ENCODE measurements around the gene TP53TG5.

GRCh38 chr20:45366631-45367030 lies 11.5 kb downstream of the TP53TG5 start:
- TF ChIP-seq ISL1 (CRISPR knock-in tag; IDR thresholded peaks at IDR 0.05) (no peak), PATZ1 (CRISPR knock-in tag; IDR thresholded peaks at IDR 0.05; ENCODE audit: borderline replicate concordance) (no peak), CSDC2 (CRISPR knock-in tag; IDR thresholded peaks at IDR 0.05) (no peak), ZFP3 (CRISPR knock-in tag; IDR thresholded peaks at IDR 0.05) (no peak), ZNF565 (CRISPR knock-in tag; conservative IDR thresholded peaks at IDR 0.05; ENCODE audit: low read depth) (no peak), TOX (CRISPR knock-in tag; IDR thresholded peaks at IDR 0.05; ENCODE audit: borderline replicate concordance) (no peak), OSR1 (CRISPR knock-in tag; IDR thresholded peaks at IDR 0.05) (no peak), GLIS3 (CRISPR knock-in tag; IDR thresholded peaks at IDR 0.05) (no peak), CREB5 (CRISPR knock-in tag; IDR thresholded peaks at IDR 0.05; ENCODE audit: low read depth) (no peak), ZFP30 (CRISPR knock-in tag; IDR thresholded peaks at IDR 0.05) (no peak), BACH2 (CRISPR knock-in tag; IDR thresholded peaks at IDR 0.05; ENCODE audit: borderline replicate concordance) (no peak)
- TF ChIP-seq, protein P1, sequence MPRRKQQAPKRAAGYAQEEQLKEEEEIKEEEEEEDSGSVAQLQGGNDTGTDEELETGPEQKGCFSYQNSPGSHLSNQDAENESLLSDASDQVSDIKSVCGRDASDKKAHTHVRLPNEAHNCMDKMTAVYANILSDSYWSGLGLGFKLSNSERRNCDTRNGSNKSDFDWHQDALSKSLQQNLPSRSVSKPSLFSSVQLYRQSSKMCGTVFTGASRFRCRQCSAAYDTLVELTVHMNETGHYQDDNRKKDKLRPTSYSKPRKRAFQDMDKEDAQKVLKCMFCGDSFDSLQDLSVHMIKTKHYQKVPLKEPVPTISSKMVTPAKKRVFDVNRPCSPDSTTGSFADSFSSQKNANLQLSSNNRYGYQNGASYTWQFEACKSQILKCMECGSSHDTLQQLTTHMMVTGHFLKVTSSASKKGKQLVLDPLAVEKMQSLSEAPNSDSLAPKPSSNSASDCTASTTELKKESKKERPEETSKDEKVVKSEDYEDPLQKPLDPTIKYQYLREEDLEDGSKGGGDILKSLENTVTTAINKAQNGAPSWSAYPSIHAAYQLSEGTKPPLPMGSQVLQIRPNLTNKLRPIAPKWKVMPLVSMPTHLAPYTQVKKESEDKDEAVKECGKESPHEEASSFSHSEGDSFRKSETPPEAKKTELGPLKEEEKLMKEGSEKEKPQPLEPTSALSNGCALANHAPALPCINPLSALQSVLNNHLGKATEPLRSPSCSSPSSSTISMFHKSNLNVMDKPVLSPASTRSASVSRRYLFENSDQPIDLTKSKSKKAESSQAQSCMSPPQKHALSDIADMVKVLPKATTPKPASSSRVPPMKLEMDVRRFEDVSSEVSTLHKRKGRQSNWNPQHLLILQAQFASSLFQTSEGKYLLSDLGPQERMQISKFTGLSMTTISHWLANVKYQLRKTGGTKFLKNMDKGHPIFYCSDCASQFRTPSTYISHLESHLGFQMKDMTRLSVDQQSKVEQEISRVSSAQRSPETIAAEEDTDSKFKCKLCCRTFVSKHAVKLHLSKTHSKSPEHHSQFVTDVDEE (CRISPR knock-in tag; IDR thresholded peaks at IDR 0.05) = no peak
- TF ChIP-seq, protein P2, sequence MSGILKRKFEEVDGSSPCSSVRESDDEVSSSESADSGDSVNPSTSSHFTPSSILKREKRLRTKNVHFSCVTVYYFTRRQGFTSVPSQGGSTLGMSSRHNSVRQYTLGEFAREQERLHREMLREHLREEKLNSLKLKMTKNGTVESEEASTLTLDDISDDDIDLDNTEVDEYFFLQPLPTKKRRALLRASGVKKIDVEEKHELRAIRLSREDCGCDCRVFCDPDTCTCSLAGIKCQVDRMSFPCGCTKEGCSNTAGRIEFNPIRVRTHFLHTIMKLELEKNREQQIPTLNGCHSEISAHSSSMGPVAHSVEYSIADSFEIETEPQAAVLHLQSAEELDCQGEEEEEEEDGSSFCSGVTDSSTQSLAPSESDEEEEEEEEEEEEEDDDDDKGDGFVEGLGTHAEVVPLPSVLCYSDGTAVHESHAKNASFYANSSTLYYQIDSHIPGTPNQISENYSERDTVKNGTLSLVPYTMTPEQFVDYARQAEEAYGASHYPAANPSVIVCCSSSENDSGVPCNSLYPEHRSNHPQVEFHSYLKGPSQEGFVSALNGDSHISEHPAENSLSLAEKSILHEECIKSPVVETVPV (CRISPR knock-in tag; IDR thresholded peaks at IDR 0.05) = no peak
